ENCODE data around the gene TRAPPC1. TPM values are rescaled to one million over a fixed set of nuclear protein-coding genes. Genes with fewer than 3 reads are reported as not detected.

Gene TRAPPC1
- total and polyA plus RNA-seq, 10 of the 15 experiments (the other 5 are each of a cell fraction or from before 2014, with no cell fraction given), result 31.3 to 306 (median 134) TPM

- TF ChIP-seq SPI1 (IDR thresholded peaks at IDR 0.05; ENCODE audit: borderline replicate concordance, insufficient read depth, low read depth, low read length) (peak; percentile 3; the same call in 1 of the 2 replicates), CUX1 (IDR thresholded peaks at IDR 0.05; ENCODE audit: insufficient replicate concordance, low read depth, low read length) (no peak), NR2C2 (IDR thresholded peaks at IDR 0.05; ENCODE audit: borderline replicate concordance, control insufficient read depth, insufficient read length, low read depth) (no peak), MEF2A (IDR thresholded peaks at IDR 0.05; ENCODE audit: insufficient read depth, low read depth, low read length) (no peak), ZBTB11 (CRISPR knock-in tag; IDR thresholded peaks at IDR 0.05) (no peak), HCFC1 (IDR thresholded peaks at IDR 0.05; ENCODE audit: low read length) (no peak), TCF3 (IDR thresholded peaks at IDR 0.05; ENCODE audit: borderline replicate concordance, insufficient read depth, low read depth, low read length) (no peak), SIN3A (IDR thresholded peaks at IDR 0.05; ENCODE audit: low read depth, low read length) (no peak), POU2F2 (IDR thresholded peaks at IDR 0.05; ENCODE audit: borderline replicate concordance, low read depth, low read length) (no peak), ZBTB40 (IDR thresholded peaks at IDR 0.05; ENCODE audit: borderline replicate concordance) (no peak), IKZF1 (conservative IDR thresholded peaks at IDR 0.05) (0 out of 2 replicates have a peak, but pooled peaks have one; percentile 27), KDM1A (IDR thresholded peaks at IDR 0.05; ENCODE audit: borderline replicate concordance) (no peak)
These were observed 19.5 kb upstream of the TRAPPC1 start (continued) for GRCh38 chr17:7951143-7951792.

Measured in GM12878 (cell line).